Erythroblast (primary cell): Measurements from ENCODE around the gene RPUSD1.

Experiments
- GATA1 ChIP-seq: IDR thresholded peaks from 2 replicates; pipeline ENCODE4 v1.6.1; 2011; ENCODE audit warnings: low read depth, mild to moderate bottlenecking, control low read depth, low read length, moderate library complexity
- POLR2A ChIP-seq: IDR thresholded peaks from 2 replicates; pipeline ENCODE4 v1.6.1; 2011; ENCODE audit warnings: mild to moderate bottlenecking, low read length

- TF ChIP-seq POLR2A (no peak), GATA1 (no peak)
Measured at GRCh38 chr16:796296-797119, 8.3 kb upstream of the RPUSD1 start.
